H1 (cell line): ENCODE results near the gene COA5. TPM values are rescaled to one million over a fixed set of nuclear protein-coding genes. Genes with fewer than 3 reads are reported as not detected.

Source experiments
- CTCF ChIA-PET: fragments of 300-600 bp; sonication (Branson Sonifier 250); formaldehyde crosslinking; loops from one replicate; lab custom pipeline; 2021; ENCODE audit not compliant: partially characterized antibody; lab: Charles Lee
- POLR2A ChIA-PET: fragments of 300-600 bp; sonication (Branson Sonifier 250); formaldehyde crosslinking; loops from one replicate; lab custom pipeline; 2021; ENCODE audit warnings: inconsistent platforms; ENCODE audit not compliant: partially characterized antibody; lab: Charles Lee
- DNase-seq, 2 experiments: peaks; one replicate each; pipeline versions ENCODE4 v3.0.0 to v3.0.0-alpha.2; 2010 to 2022; ENCODE audit warnings: low spot score in 2 of 2, low read depth in 1 of 2, mixed read lengths in 1 of 2
- FAIRE-seq: peaks from 2 replicates; lab custom pipeline; 2011; peaks lifted over from hg19 to GRCh38; lab: Jason Lieb, UNC
- H2AFZ ChIP-seq: 2 replicates; pipeline ENCODE4 v1.8.1; 2012; ENCODE audit warnings: low read length, inconsistent platforms
- H2AK5ac ChIP-seq: 2 replicates; pipeline ENCODE4 v1.6.1; 2013; ENCODE audit warnings: low read depth, low read length
- H2BK120ac ChIP-seq: replicated peaks from 2 replicates; pipeline ENCODE3; 2013; ENCODE audit warnings: low read depth, low read length, inconsistent platforms
- H2BK12ac ChIP-seq: 2 replicates; pipeline ENCODE4 v1.6.1; 2013; ENCODE audit warnings: low read depth, low read length
- H2BK15ac ChIP-seq: 2 replicates; pipeline ENCODE4 v1.6.1; 2013; ENCODE audit warnings: low read length
- H2BK20ac ChIP-seq: 2 replicates; pipeline ENCODE4 v1.6.1; 2013; ENCODE audit warnings: low read length
- H2BK5ac ChIP-seq: 2 replicates; pipeline ENCODE4 v1.6.1; 2013; ENCODE audit warnings: low read depth, low read length
- H3K14ac ChIP-seq: 2 replicates; pipeline ENCODE4 v1.6.1; 2013; ENCODE audit warnings: inconsistent platforms; ENCODE audit not compliant: insufficient read length
- H3K18ac ChIP-seq: 2 replicates; pipeline ENCODE4 v1.6.1; 2013; ENCODE audit warnings: low read length; ENCODE audit errors: extremely low read depth
- H3K23ac ChIP-seq: 2 replicates; pipeline ENCODE4 v1.6.1; 2013; ENCODE audit warnings: inconsistent platforms; ENCODE audit not compliant: insufficient read length
- H3K23me2 ChIP-seq: 2 replicates; pipeline ENCODE4 v1.6.1; 2013; ENCODE audit warnings: low read depth, low read length
- H3K27ac ChIP-seq: 2 replicates; pipeline ENCODE4 v1.6.1; 2011; ENCODE audit warnings: low read depth, low read length, inconsistent platforms
- H3K27me3 ChIP-seq, 4 experiments: replicated peaks in 1 of 4; 1 replicate in 1 of 4; 2 replicates in 3 of 4; pipeline versions ENCODE4 v1.6.1 to v1.8.1; 2011 to 2013; ENCODE audit warnings: low read length in 3 of 4, mild to moderate bottlenecking in 3 of 4, inconsistent platforms in 2 of 4, mixed read lengths in 2 of 4, moderate library complexity in 1 of 4; ENCODE audit not compliant: control insufficient read depth in 3 of 4, insufficient read depth in 3 of 4; ENCODE audit errors: extremely low read depth in 1 of 4
- H3K36me3 ChIP-seq, 4 experiments: 2 replicates each; pipeline versions ENCODE4 v1.6.1 to v1.8.1; 2011 to 2013; ENCODE audit warnings: mild to moderate bottlenecking in 4 of 4, low read length in 3 of 4, moderate library complexity in 2 of 4, control low read depth in 1 of 4, inconsistent platforms in 1 of 4; ENCODE audit not compliant: insufficient read depth in 4 of 4, control insufficient read depth in 2 of 4
- H3K4ac ChIP-seq: replicated peaks from 2 replicates; pipeline ENCODE3; 2013; ENCODE audit warnings: low read length, low read depth, mixed read lengths, inconsistent platforms; ENCODE audit not compliant: insufficient read length
- H3K4me1 ChIP-seq, 4 experiments: replicated peaks in 1 of 4; 1 replicate in 1 of 4; 2 replicates in 3 of 4; pipeline versions ENCODE4 v1.6.1 to v1.8.1; 2011 to 2013; ENCODE audit warnings: low read length in 3 of 4, inconsistent platforms in 2 of 4, mixed read lengths in 1 of 4; ENCODE audit not compliant: insufficient read depth in 4 of 4, control insufficient read depth in 3 of 4
- H3K4me2 ChIP-seq, 2 experiments: 2 replicates each; pipeline versions ENCODE4 v1.6.1 to v1.8.1; 2011 to 2013; ENCODE audit warnings: low read depth in 2 of 2, low read length in 2 of 2, control low read depth in 1 of 2, inconsistent platforms in 1 of 2, mild to moderate bottlenecking in 1 of 2; ENCODE audit not compliant: insufficient read depth in 1 of 2
- H3K4me3 ChIP-seq, 4 experiments: fragments of 200-600, 300-600 bp in 1 of 4; sonication (generic), shearing (Covaris generic), sonication (Bioruptor Twin) in 1 of 4; 2 replicates each; pipeline versions ENCODE4 v1.5.1 to v1.8.1; 2011 to 2016; ENCODE audit warnings: low read length in 4 of 4, low read depth in 3 of 4, control low read depth in 2 of 4, inconsistent platforms in 2 of 4, mild to moderate bottlenecking in 2 of 4, mixed read lengths in 1 of 4, moderate library complexity in 1 of 4; ENCODE audit not compliant: insufficient read depth in 2 of 4; ENCODE audit errors: extremely low read depth in 1 of 4
- H3K56ac ChIP-seq: replicated peaks from 2 replicates; pipeline ENCODE3; 2013; ENCODE audit warnings: low read depth, mild to moderate bottlenecking, mixed read lengths, low read length, inconsistent platforms; ENCODE audit not compliant: insufficient read length
- H3K79me1 ChIP-seq: 2 replicates; pipeline ENCODE4 v1.6.1; 2013; ENCODE audit warnings: low read depth, low read length, control low read depth
- H3K79me2 ChIP-seq, 2 experiments: 2 replicates each; pipeline versions ENCODE4 v1.6.1 to v1.8.1; 2012 to 2013; ENCODE audit warnings: low read length in 2 of 2, mild to moderate bottlenecking in 2 of 2, inconsistent platforms in 1 of 2; ENCODE audit not compliant: insufficient read depth in 2 of 2, control insufficient read depth in 1 of 2
- H3K9ac ChIP-seq, 4 experiments: replicated peaks in 1 of 4; 1 replicate in 1 of 4; 2 replicates in 3 of 4; pipeline versions ENCODE4 v1.6.1 to v1.8.1; 2011 to 2013; ENCODE audit warnings: low read depth in 3 of 4, low read length in 3 of 4, control low read depth in 2 of 4, mild to moderate bottlenecking in 2 of 4, moderate library complexity in 2 of 4, inconsistent platforms in 1 of 4; ENCODE audit errors: extremely low read depth in 1 of 4
- H3K9me3 ChIP-seq, 2 experiments: 2 replicates each; pipeline versions ENCODE4 v1.6.1 to v1.8.1; 2012 to 2013; ENCODE audit warnings: mild to moderate bottlenecking in 2 of 2, moderate library complexity in 2 of 2, control low read depth in 1 of 2, inconsistent platforms in 1 of 2, low read depth in 1 of 2, low read length in 1 of 2, mixed read lengths in 1 of 2; ENCODE audit not compliant: insufficient read depth in 2 of 2
- H4K20me1 ChIP-seq, 2 experiments: replicated peaks in 1 of 2; 2 replicates each; pipeline versions ENCODE3 to v1.8.1; 2011 to 2013; ENCODE audit warnings: inconsistent platforms in 2 of 2, low read length in 2 of 2, mild to moderate bottlenecking in 1 of 2; ENCODE audit not compliant: insufficient read depth in 2 of 2, control insufficient read depth in 1 of 2
- H4K5ac ChIP-seq: 2 replicates; pipeline ENCODE4 v1.6.1; 2013; ENCODE audit warnings: low read length, low read depth, mixed read lengths, inconsistent platforms; ENCODE audit not compliant: insufficient read length
- H4K8ac ChIP-seq: 2 replicates; pipeline ENCODE4 v1.8.0; 2013; ENCODE audit warnings: mild to moderate bottlenecking, moderate library complexity, low read length, inconsistent platforms; ENCODE audit not compliant: insufficient read depth; ENCODE audit errors: extremely low read depth
- H4K91ac ChIP-seq: replicated peaks from 2 replicates; pipeline ENCODE3; 2013; ENCODE audit warnings: low read length, mixed read lengths, inconsistent platforms; ENCODE audit not compliant: insufficient read length
- KDM1A ChIP-seq: fragments of 200-600, 300-600 bp; sonication (generic); IDR thresholded peaks from 2 replicates; pipeline ENCODE4 v1.7.1; 2016; ENCODE audit warnings: mild to moderate bottlenecking, low read length, borderline replicate concordance
- NANOG ChIP-seq: IDR thresholded peaks from 2 replicates; pipeline ENCODE4 v1.6.1; 2011; ENCODE audit warnings: low read length, low read depth, mild to moderate bottlenecking, inconsistent platforms; ENCODE audit not compliant: insufficient read depth, poor library complexity, severe bottlenecking
- SIN3A ChIP-seq, 2 experiments: IDR thresholded peaks in 1 of 2; conservative IDR thresholded peaks in 1 of 2; 2 replicates each; pipeline ENCODE4 v1.6.1; 2011 to 2012; ENCODE audit warnings: low read length in 2 of 2, improper control_type of control experiment in 1 of 2, low read depth in 1 of 2, mild to moderate bottlenecking in 1 of 2
- TAF7 ChIP-seq: optimal IDR thresholded peaks from 2 replicates; pipeline ENCODE3; 2011; ENCODE audit warnings: low read depth, mild to moderate bottlenecking, inconsistent platforms, low read length, moderate library complexity, borderline replicate concordance
- TBP ChIP-seq: IDR thresholded peaks from 2 replicates; pipeline ENCODE4 v1.6.1; 2011; ENCODE audit warnings: low read depth, low read length, improper control_type of control experiment
- WGBS, 2 experiments: shearing (Covaris generic) in 1 of 2; methylation state at CpG; one replicate each; pipeline versions ENCODE4 v1.1.6 to v1.1.7; 2013 to 2015; ENCODE audit warnings: low lambda C conversion rate in 2 of 2, mixed read lengths in 2 of 2, inconsistent platforms in 1 of 2, low coverage in 1 of 2, missing lambda C conversion rate in 1 of 2; ENCODE audit not compliant: insufficient replicate concordance in 2 of 2, insufficient coverage in 1 of 2, insufficient read length in 1 of 2; ENCODE audit errors: extremely low coverage in 1 of 2, missing lambda C conversion rate in 1 of 2; 5-methylcytosine and 5-hydroxymethylcytosine counted together
- polyA plus RNA-seq, 7 experiments: library from polyadenylated mRNA; depleted of rRNA in 3 of 7; stranded (reverse) in 5 of 7; unstranded in 2 of 7; fragments of >200 nt in 5 of 7; fragments of 200-250 nt in 2 of 7; gene quantifications; 1 replicate in 5 of 7; 2 replicates in 1 of 7; 4 replicates in 1 of 7; pipeline versions ENCODE4 v1.2.1 to v1.2.3, GENCODE V29; 2011 to 2013; ENCODE audit warnings: missing spikeins in 2 of 7, mixed read lengths in 2 of 7
- total RNA-seq: library from RNA; stranded (reverse); fragmentation: NEBNext Ultra II Directional; extraction: Animal tissue kit (Norgen Biotek cat#: 25700); gene quantifications from 2 replicates; pipeline ENCODE4 v1.2.1, GENCODE V29; 2021

Gene COA5
- total and polyA plus RNA-seq, 2 of the 8 experiments (the other 6 are each of a cell fraction or from before 2014, with no cell fraction given) = 20.3 to 24.7 TPM

GRCh38 chr2:98650998-98651397, 42.7 kb upstream of the COA5 start:
- Histone ChIP-seq H3K79me1 (no peaks in the 10 kb centered on the region), H2BK5ac (no peak overlapping the region), H3K27ac (no peak overlapping the region), H2BK12ac (no peak overlapping the region), H2AFZ (no peak overlapping the region), H4K20me1 (no peaks in the 10 kb centered on the region), H3K9me3 (no peaks in the 10 kb centered on the region), H2BK15ac (no peak overlapping the region), H3K4me3 (no peak overlapping the region), H2BK20ac (no peak overlapping the region), H3K27me3 (no peaks in the 10 kb centered on the region), H4K5ac (no peak overlapping the region), H3K36me3 (no peaks in the 10 kb centered on the region), H3K4ac (no peak overlapping the region), H4K8ac (no peak overlapping the region), H3K23me2 (no peaks in the 10 kb centered on the region), H2BK120ac (no peak overlapping the region), H2AK5ac (no peak overlapping the region), H3K18ac (no peak overlapping the region), H3K4me2 (no peak overlapping the region), H4K91ac (no peak overlapping the region), H3K14ac (no peak overlapping the region), H3K9ac (no peak overlapping the region), H3K4me1 (no peaks in the 10 kb centered on the region), H3K23ac (no peak overlapping the region), H3K56ac (no peak overlapping the region), H3K79me2 (no peaks in the 10 kb centered on the region)
- ChIA-PET POLR2A (no interaction called here), CTCF (interaction anchor here (0.9 kb wide), 1 partner anchor 186 kb away, joined by 3 read pairs; no protein-coding TSS in a partner anchor)
- WGBS, 2 experiments = 84% methylated on average over 1 of the region's 1 CpG; no CpG with 5 or more reads in 1 of the 2 experiments
- DNase-seq (no peak), FAIRE-seq (no peak)
- TF ChIP-seq SIN3A (conservative IDR thresholded peaks at IDR 0.05 in 1 of 2, IDR thresholded peaks at IDR 0.05 in 1 of 2; ENCODE audit: low read depth in 1 of 2, low read length in 2 of 2) (no peak), NANOG (no peak), TAF7 (no peak), KDM1A (no peak), TBP (no peak)
- TF ChIP-seq, all 59 proteins: peak for 0
